Ishikawa (cell line): Measurements from ENCODE around the gene TAF11L2.

Experiments used
- CEBPB ChIP-seq: IDR thresholded peaks from 2 replicates; pipeline ENCODE4 v1.6.1; 2012
- CREB1 ChIP-seq: IDR thresholded peaks from 2 replicates; pipeline ENCODE4 v1.6.1; 2012; ENCODE audit warnings: low read depth
- EGR1 ChIP-seq: IDR thresholded peaks from 2 replicates; pipeline ENCODE4 v1.6.1; 2012
- EP300 ChIP-seq: IDR thresholded peaks from 2 replicates; pipeline ENCODE4 v1.6.1; 2012; ENCODE audit warnings: borderline replicate concordance
- FOXM1 ChIP-seq: IDR thresholded peaks from 2 replicates; pipeline ENCODE4 v1.6.1; 2012; ENCODE audit warnings: low read depth, borderline replicate concordance
- MAX ChIP-seq: IDR thresholded peaks from 2 replicates; pipeline ENCODE4 v1.6.1; 2012
- NFIC ChIP-seq: IDR thresholded peaks from 2 replicates; pipeline ENCODE4 v1.6.1; 2012
- RAD21 ChIP-seq: IDR thresholded peaks from 2 replicates; pipeline ENCODE4 v1.6.1; 2012; ENCODE audit warnings: low read depth
- REST ChIP-seq: IDR thresholded peaks from 2 replicates; pipeline ENCODE4 v1.6.1; 2012; ENCODE audit warnings: low read depth, mild to moderate bottlenecking
- TAF1 ChIP-seq: IDR thresholded peaks from 2 replicates; pipeline ENCODE4 v1.6.1; 2012; ENCODE audit warnings: low read depth, mild to moderate bottlenecking
- TCF12 ChIP-seq: IDR thresholded peaks from 2 replicates; pipeline ENCODE4 v1.6.1; 2012; ENCODE audit warnings: low read depth
- TEAD4 ChIP-seq: IDR thresholded peaks from 2 replicates; pipeline ENCODE4 v1.6.1; 2012
- USF1 ChIP-seq: IDR thresholded peaks from 2 replicates; pipeline ENCODE4 v1.6.1; 2012
- YY1 ChIP-seq: IDR thresholded peaks from 2 replicates; pipeline ENCODE4 v1.6.1; 2012; ENCODE audit warnings: low read depth
- ZBTB7A ChIP-seq: IDR thresholded peaks from 2 replicates; pipeline ENCODE4 v1.6.1; 2012; ENCODE audit warnings: low read depth

TAF11L2 gene

GRCh38 chr5:17463653-17464052 is 34.4 kb upstream of the TAF11L2 start:
- TF ChIP-seq YY1 (no peak), EP300 (no peak), CREB1 (no peak), RAD21 (no peak), EGR1 (no peak), MAX (no peak), CEBPB (no peak), ZBTB7A (no peak), USF1 (no peak), NFIC (no peak), TAF1 (no peak), TCF12 (no peak), FOXM1 (no peak), TEAD4 (no peak)

GRCh38 chr5:17470064-17470463 is 28.0 kb upstream of the TAF11L2 start:
- TF ChIP-seq TEAD4, result no peak
- no peak for TF ChIP-seq ZBTB7A
- no peak for TF ChIP-seq CREB1
- no peak for TF ChIP-seq REST
- TF ChIP-seq TCF12, result no peak
- no peak for TF ChIP-seq EP300
- TF ChIP-seq YY1, result no peak
- TF ChIP-seq NFIC, result no peak
- no peak for TF ChIP-seq FOXM1
- no peak for TF ChIP-seq RAD21
- TF ChIP-seq USF1, result no peak
- TF ChIP-seq EGR1, result no peak
- TF ChIP-seq CEBPB, result no peak
- TF ChIP-seq MAX, result no peak
- TF ChIP-seq TAF1, result no peak

- TF ChIP-seq YY1 (no peak), TCF12 (no peak), EGR1 (no peak), NFIC (no peak), MAX (no peak), USF1 (no peak), REST (no peak), RAD21 (no peak), CEBPB (no peak), FOXM1 (no peak), ZBTB7A (no peak), CREB1 (no peak), TAF1 (no peak), EP300 (no peak), TEAD4 (no peak)
Observed at GRCh38 chr5:17477043-17477442, 21.0 kb upstream of the TAF11L2 start.

- TF ChIP-seq MAX (no peak), EP300 (no peak), REST (no peak), RAD21 (no peak), TCF12 (no peak), YY1 (no peak), EGR1 (no peak), TAF1 (no peak), TEAD4 (no peak), ZBTB7A (no peak), NFIC (no peak), FOXM1 (no peak), CREB1 (no peak)
Observed at GRCh38 chr5:17477573-17478265, 20.3 kb upstream of the TAF11L2 start.
